K562 (cell line): ENCODE measurements around the gene GMEB2. TPM values are rescaled to one million over a fixed set of nuclear protein-coding genes. Genes with fewer than 3 reads are reported as not detected.
A peak's percentile ranks its signal among the peaks of the same experiment; 100 is the strongest.

ENCODE experiments used
- ATAC-seq: fragments of 200-7000 bp; cut with Tn5 transposase; 3 replicates; pipeline ENCODE4 v1.9.1; 2020; ENCODE audit warnings: moderate library complexity
- BruUV-seq: library from RNA; stranded (reverse); fragments of 400-500 nt; replicated peaks from 2 replicates; lab custom pipeline; 2021; lab: Mats Ljungman, UMichigan
- CTCF ChIA-PET: fragments of 300-600 bp; formaldehyde crosslinking; extraction: SDS; loops from one replicate; lab custom pipeline; 2021; ENCODE audit warnings: low intra/inter-chr PET ratio; lab: Yijun Ruan, JAX
- POLR2A ChIA-PET: fragments of 300-600, 350-650 bp; sonication (Branson Sonifier 250); formaldehyde crosslinking; extraction: SDS; loops from one replicate; lab custom pipeline; 2021; ENCODE audit warnings: antibody characterized with exemption, inconsistent platforms; lab: Yijun Ruan, JAX
- DNase-seq, 4 experiments: peaks; one replicate each; pipeline versions ENCODE4 v3.0.0 to v3.0.0-alpha.2; 2011 to 2018; ENCODE audit warnings: low spot score in 3 of 4, mixed read lengths in 3 of 4; ENCODE audit errors: extremely low read depth in 1 of 4
- FAIRE-seq: peaks from 2 replicates; lab custom pipeline; 2011; peaks lifted over from hg19 to GRCh38; lab: Jason Lieb, UNC
- H2AFZ ChIP-seq: 2 replicates; pipeline ENCODE4 v1.6.0; 2011; ENCODE audit warnings: low read depth, low read length, control low read depth, inconsistent platforms
- H3K27ac ChIP-seq: fragments of 200-600 bp; 3 replicates; pipeline ENCODE4 v1.8.0; 2011; ENCODE audit warnings: low read depth, mild to moderate bottlenecking, control low read depth, inconsistent platforms, low read length, moderate library complexity, mixed read lengths; ENCODE audit errors: extremely low read depth
- H3K27me3 ChIP-seq, 2 experiments: fragments of 300-600 bp in 1 of 2; 2 replicates in 1 of 2; 3 replicates in 1 of 2; pipeline versions ENCODE4 v1.6.0 to v1.8.0; 2011; ENCODE audit warnings: inconsistent platforms in 2 of 2, low read length in 2 of 2, mild to moderate bottlenecking in 1 of 2, mixed read lengths in 1 of 2, moderate library complexity in 1 of 2; ENCODE audit not compliant: control insufficient read depth in 2 of 2, insufficient read depth in 2 of 2
- H3K36me3 ChIP-seq: fragments of 300-600 bp; 3 replicates; pipeline ENCODE4 v1.8.0; 2011; ENCODE audit warnings: mild to moderate bottlenecking, low read length, inconsistent platforms; ENCODE audit not compliant: control insufficient read depth, insufficient read depth
- H3K4me1 ChIP-seq, 2 experiments: fragments of 200-600 bp in 1 of 2; replicated peaks in 1 of 2; 2 replicates in 1 of 2; 3 replicates in 1 of 2; pipeline versions ENCODE4 v1.5.1 to v1.8.0; 2011; ENCODE audit warnings: inconsistent platforms in 2 of 2, low read length in 2 of 2, mild to moderate bottlenecking in 1 of 2, mixed read lengths in 1 of 2, moderate library complexity in 1 of 2; ENCODE audit not compliant: control insufficient read depth in 2 of 2, insufficient read depth in 2 of 2
- H3K4me2 ChIP-seq: 2 replicates; pipeline ENCODE4 v1.6.1; 2011; ENCODE audit warnings: low read length, control low read depth, inconsistent platforms, mixed read lengths; ENCODE audit not compliant: insufficient read depth
- H3K4me3 ChIP-seq: fragments of 200-600 bp; sonication (generic), shearing (Covaris generic); 2 replicates; pipeline ENCODE4 v1.5.1; 2016; ENCODE audit warnings: control low read depth, inconsistent platforms
- H3K79me2 ChIP-seq: fragments of 200-600 bp; 3 replicates; pipeline ENCODE4 v1.8.0; 2011; ENCODE audit warnings: low read length, inconsistent platforms; ENCODE audit not compliant: control insufficient read depth, insufficient read depth
- H3K9ac ChIP-seq, 2 experiments: 2 replicates each; pipeline versions ENCODE4 v1.6.0 to v1.6.1; 2011; ENCODE audit warnings: low read depth in 2 of 2, low read length in 2 of 2, control low read depth in 1 of 2, inconsistent platforms in 1 of 2, mild to moderate bottlenecking in 1 of 2, mixed read lengths in 1 of 2; ENCODE audit not compliant: insufficient read depth in 1 of 2
- H3K9me1 ChIP-seq: one replicate; pipeline ENCODE4 v1.6.0; 2011; ENCODE audit warnings: inconsistent platforms, mild to moderate bottlenecking, low read length, moderate library complexity; ENCODE audit not compliant: control insufficient read depth, insufficient read depth
- H3K9me3 ChIP-seq: replicated peaks from 2 replicates; pipeline ENCODE4 v1.5.1; 2011; ENCODE audit warnings: low read depth, low read length, inconsistent platforms; ENCODE audit not compliant: control insufficient read depth, insufficient read depth
- H4K20me1 ChIP-seq: replicated peaks from 2 replicates; pipeline ENCODE4 v1.6.1; 2011; ENCODE audit warnings: low read length, inconsistent platforms, mixed read lengths; ENCODE audit not compliant: control insufficient read depth, insufficient read depth
- ATF1 ChIP-seq, 2 experiments: fragments of 450-650 bp in 1 of 2; IDR thresholded peaks; 2 replicates each; pipeline ENCODE4 v1.6.1; 2016; ENCODE audit warnings: missing compliant biosample characterization in 1 of 2, missing genetic modification characterization in 1 of 2
- CXXC5 ChIP-seq: fragments of 250-450 bp; sonication (Bioruptor Pico); IDR thresholded peaks from 2 replicates; pipeline ENCODE4 v1.8.0; 2022; ENCODE audit warnings: inconsistent platforms, mild to moderate bottlenecking, moderate library complexity
- HDGF ChIP-seq: fragments of 450-650 bp; IDR thresholded peaks from 2 replicates; pipeline ENCODE4 v1.6.1; 2016
- HMGN3 ChIP-seq: IDR thresholded peaks from 2 replicates; pipeline ENCODE4 v1.6.1; 2011; ENCODE audit warnings: borderline replicate concordance, low read depth, mild to moderate bottlenecking, mixed read lengths, low read length; ENCODE audit not compliant: insufficient read length; ENCODE audit errors: extremely low read depth
- RAD51 ChIP-seq: fragments of 450-650 bp; IDR thresholded peaks from 2 replicates; pipeline ENCODE4 v1.7.1; 2016; ENCODE audit warnings: low read depth, mild to moderate bottlenecking, borderline replicate concordance
- RBFOX2 ChIP-seq: fragments of 200-400 bp; formaldehyde crosslinking; IDR thresholded peaks from 2 replicates; pipeline ENCODE4 v1.6.1; 2017; ENCODE audit warnings: low read depth, mild to moderate bottlenecking, low read length, moderate library complexity
- SP2 ChIP-seq: IDR thresholded peaks from 2 replicates; pipeline ENCODE4 v1.6.1; 2011; ENCODE audit warnings: mild to moderate bottlenecking, low read depth, low read length, moderate library complexity; ENCODE audit not compliant: poor library complexity, severe bottlenecking; ENCODE audit errors: extremely low read depth
- ZNF124 ChIP-seq: sonication (generic); formaldehyde crosslinking; IDR thresholded peaks from 2 replicates; pipeline ENCODE4 v1.8.1; 2022; ENCODE audit warnings: missing genetic modification reagents
- ZNF217 ChIP-seq: sonication (generic); formaldehyde crosslinking; IDR thresholded peaks from 2 replicates; pipeline ENCODE4 v1.8.0; 2022; ENCODE audit warnings: mild to moderate bottlenecking, missing genetic modification reagents
- ZNF354B ChIP-seq: fragments of 250-450 bp; sonication (Bioruptor Pico); IDR thresholded peaks from 2 replicates; pipeline ENCODE4 v1.4.0; 2020
- ZNF551 ChIP-seq: fragments of 250-450 bp; sonication (Bioruptor Pico); IDR thresholded peaks from 2 replicates; pipeline ENCODE4 v1.5.0; 2021; ENCODE audit warnings: mild to moderate bottlenecking, moderate library complexity
- ZNF699 ChIP-seq: fragments of 250-450 bp; sonication (Bioruptor Pico); IDR thresholded peaks from 2 replicates; pipeline ENCODE4 v1.8.0; 2021; ENCODE audit warnings: mild to moderate bottlenecking, moderate library complexity; ENCODE audit not compliant: insufficient replicate concordance
- ZNF717 ChIP-seq: fragments of 250-450 bp; sonication (Bioruptor Pico); IDR thresholded peaks from 2 replicates; pipeline ENCODE4 v1.5.0; 2021
- WGBS: fragments of 100-300 bp; shearing (Covaris generic); methylation state at CpG from one replicate; pipeline ENCODE4 v1.1.6; 2016; ENCODE audit warnings: low coverage, mixed read lengths; ENCODE audit not compliant: insufficient coverage; ENCODE audit errors: missing lambda C conversion rate; 5-methylcytosine and 5-hydroxymethylcytosine counted together
- in situ Hi-C: fragments of 300-500 bp; cut with MboI; formaldehyde crosslinking; loops from 4 replicates; pipeline ENCODE4 v1.15.0; 2018; ENCODE audit warnings: inconsistent platforms, mixed read lengths
- intact Hi-C: fragments of 100-400 bp; cut with micrococcal nuclease; formaldehyde crosslinking; loops from 2 replicates; pipeline ENCODE4 v1.14.2; 2022
- polyA plus RNA-seq, 8 experiments: library from polyadenylated mRNA; depleted of rRNA in 4 of 8; stranded (reverse) in 5 of 8; unstranded in 3 of 8; fragments of >200 nt; fragmentation: Nextera tagmentation in 2 of 8; fragmentation: Illumina TruSeq in 1 of 8; extraction: Ambion mirVana in 2 of 8; extraction: Trizol in 1 of 8; gene quantifications; 2 replicates each; pipeline versions ENCODE4 v1.2.1 to v1.2.3, GENCODE V29; 2011 to 2014; ENCODE audit warnings: inconsistent platforms in 1 of 8, missing spikeins in 1 of 8
- total RNA-seq, 7 experiments: library from RNA; depleted of rRNA in 6 of 7; stranded (reverse); fragments of >200 nt in 6 of 7; fragmentation: Illumina TruSeq in 2 of 7; extraction: Trizol in 2 of 7; gene quantifications; 2 replicates each; pipeline versions ENCODE4 v1.2.1 to v1.2.3, GENCODE V29; 2011 to 2021; ENCODE audit warnings: low replicate concordance in 1 of 7
- TF ChIP-seq, protein P1 (sequence below): fragments of 200-800 bp; sonication (Bioruptor generic); IDR thresholded peaks from 2 replicates; pipeline ENCODE4 v1.6.1; 2016; ENCODE audit warnings: missing genetic modification characterization, missing compliant biosample characterization
- TF ChIP-seq, protein P2 (sequence below), 2 experiments: fragments of 450-650 bp in 1 of 2; sonication (generic) in 1 of 2; formaldehyde crosslinking; conservative IDR thresholded peaks; 2 replicates each; pipeline versions ENCODE4 v1.4.0 to v1.8.1; 2020 to 2022; ENCODE audit warnings: mild to moderate bottlenecking in 1 of 2, missing genetic modification reagents in 1 of 2

GMEB2 gene
- total and polyA plus RNA-seq, 9 of the 15 experiments (the other 6 are each of a cell fraction or from before 2014, with no cell fraction given), result 0.03 to 13.9 (median 6.3) TPM

DNA sequence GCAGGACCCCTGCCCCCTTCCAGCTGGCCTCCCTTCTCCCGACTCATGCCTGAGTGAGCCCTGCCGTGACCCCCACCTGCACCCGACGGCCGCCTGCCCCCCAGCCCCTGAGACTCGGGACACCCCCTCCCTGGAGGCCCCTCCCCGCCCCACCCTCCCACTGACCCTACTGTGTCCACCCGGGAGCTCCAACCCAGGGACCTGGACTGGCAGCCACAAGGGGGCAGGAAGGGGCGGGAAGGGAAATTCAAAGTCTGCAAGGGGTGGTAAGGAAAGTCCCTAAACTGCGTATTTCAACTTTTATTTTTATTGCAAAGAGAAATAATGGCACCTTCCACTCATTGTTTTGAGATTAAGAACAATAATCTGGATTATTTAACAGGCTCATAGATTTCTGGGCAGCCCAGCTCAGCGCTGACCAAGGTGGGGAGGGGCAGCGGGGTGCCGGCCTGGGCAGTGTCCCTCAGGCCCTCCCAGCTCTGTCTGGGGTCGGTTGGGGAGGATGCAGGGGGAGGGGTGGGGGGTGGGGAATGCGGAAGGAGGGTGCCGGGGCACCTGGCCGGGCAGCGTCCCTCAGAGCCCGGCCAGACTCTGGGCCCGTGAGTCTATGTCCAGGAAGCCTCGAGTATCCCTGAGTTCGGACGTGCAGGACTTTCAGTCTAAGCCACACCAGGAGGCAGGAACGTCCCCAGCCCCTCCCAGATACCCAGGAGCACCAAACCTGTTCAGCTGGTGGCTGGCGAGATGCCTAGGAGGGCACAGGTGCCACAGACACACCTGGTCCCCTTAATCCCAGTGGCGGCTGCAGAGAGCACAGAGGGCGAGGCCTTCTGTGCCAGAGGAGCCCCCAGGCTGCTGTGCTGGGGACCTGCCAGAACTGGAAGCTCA, 88.5 kb downstream of the GMEB2 start:
- intact Hi-C loops, result loop anchor here (2.0 to 10.0 kb wide), 4 partner anchors 116 to 499 kb away; partner anchors contain the start of genes ARFRP1, C20orf204, RTEL1 and STMN3
- Histone ChIP-seq H3K27ac (no peak overlapping the region), H2AFZ (peak overlapping the region; percentile 92; the same call in 1 of the 2 replicates), H3K9ac (peak overlapping the region in 1 of 2 experiments; percentile 86; a peak in 2 of 4 replicates), H3K36me3 (no peaks in the 10 kb centered on the region), H3K79me2 (no peaks in the 10 kb centered on the region), H3K9me3 (no peaks in the 10 kb centered on the region), H3K9me1 (no peaks in the 10 kb centered on the region), H4K20me1 (peaks cover 3% of the 10 kb centered on the region), H3K4me1 (peaks cover 6 to 94% of the 10 kb centered on the region in 2 experiments; a peak in 4 of 5 replicates), H3K4me2 (peak overlapping the region; percentile 53), H3K4me3 (no peak overlapping the region), H3K27me3 (peaks cover 0 to 26% of the 10 kb centered on the region in 2 experiments; a peak in 2 of 5 replicates)
- CTCF ChIA-PET, result interaction anchor here (0.6 to 3.4 kb wide), 6 partner anchors 272 to 747 kb away, joined by 3 to 25 read pairs (median 4); no protein-coding TSS in a partner anchor
- no TSS peak for BruUV-seq
- in situ Hi-C loops, result no loop called here
- FAIRE-seq (peak; percentile 87), ATAC-seq (peak; percentile 80), DNase-seq (peak in 2 of 4 experiments; percentile 74 to 89)
- POLR2A ChIA-PET, result interaction anchor here (0.5 to 1.3 kb wide), 10 partner anchors 10 to 442 kb away, joined by 3 to 5 read pairs (median 3); partner anchors contain the start of genes DNAJC5 and PRPF6
- WGBS, result 53% methylated on average over 15 of the region's 27 CpGs
- TF ChIP-seq ZNF217 (CRISPR knock-in tag) (no peak), ATF1 (CRISPR knock-in tag; IDR thresholded peaks at IDR 0.05) (no peak), ATF1 (tag; IDR thresholded peaks at IDR 0.05) (no peak), ZNF717 (CRISPR knock-in tag) (no peak), ZNF124 (CRISPR knock-in tag) (no peak), SP2 (no peak), ZNF354B (CRISPR knock-in tag) (no peak), HMGN3 (no peak), ZNF699 (CRISPR knock-in tag) (no peak), RBFOX2 (no peak), CXXC5 (CRISPR knock-in tag) (no peak), ZNF551 (no peak), RAD51 (no peak), HDGF (no peak)
- TF ChIP-seq, protein P1, sequence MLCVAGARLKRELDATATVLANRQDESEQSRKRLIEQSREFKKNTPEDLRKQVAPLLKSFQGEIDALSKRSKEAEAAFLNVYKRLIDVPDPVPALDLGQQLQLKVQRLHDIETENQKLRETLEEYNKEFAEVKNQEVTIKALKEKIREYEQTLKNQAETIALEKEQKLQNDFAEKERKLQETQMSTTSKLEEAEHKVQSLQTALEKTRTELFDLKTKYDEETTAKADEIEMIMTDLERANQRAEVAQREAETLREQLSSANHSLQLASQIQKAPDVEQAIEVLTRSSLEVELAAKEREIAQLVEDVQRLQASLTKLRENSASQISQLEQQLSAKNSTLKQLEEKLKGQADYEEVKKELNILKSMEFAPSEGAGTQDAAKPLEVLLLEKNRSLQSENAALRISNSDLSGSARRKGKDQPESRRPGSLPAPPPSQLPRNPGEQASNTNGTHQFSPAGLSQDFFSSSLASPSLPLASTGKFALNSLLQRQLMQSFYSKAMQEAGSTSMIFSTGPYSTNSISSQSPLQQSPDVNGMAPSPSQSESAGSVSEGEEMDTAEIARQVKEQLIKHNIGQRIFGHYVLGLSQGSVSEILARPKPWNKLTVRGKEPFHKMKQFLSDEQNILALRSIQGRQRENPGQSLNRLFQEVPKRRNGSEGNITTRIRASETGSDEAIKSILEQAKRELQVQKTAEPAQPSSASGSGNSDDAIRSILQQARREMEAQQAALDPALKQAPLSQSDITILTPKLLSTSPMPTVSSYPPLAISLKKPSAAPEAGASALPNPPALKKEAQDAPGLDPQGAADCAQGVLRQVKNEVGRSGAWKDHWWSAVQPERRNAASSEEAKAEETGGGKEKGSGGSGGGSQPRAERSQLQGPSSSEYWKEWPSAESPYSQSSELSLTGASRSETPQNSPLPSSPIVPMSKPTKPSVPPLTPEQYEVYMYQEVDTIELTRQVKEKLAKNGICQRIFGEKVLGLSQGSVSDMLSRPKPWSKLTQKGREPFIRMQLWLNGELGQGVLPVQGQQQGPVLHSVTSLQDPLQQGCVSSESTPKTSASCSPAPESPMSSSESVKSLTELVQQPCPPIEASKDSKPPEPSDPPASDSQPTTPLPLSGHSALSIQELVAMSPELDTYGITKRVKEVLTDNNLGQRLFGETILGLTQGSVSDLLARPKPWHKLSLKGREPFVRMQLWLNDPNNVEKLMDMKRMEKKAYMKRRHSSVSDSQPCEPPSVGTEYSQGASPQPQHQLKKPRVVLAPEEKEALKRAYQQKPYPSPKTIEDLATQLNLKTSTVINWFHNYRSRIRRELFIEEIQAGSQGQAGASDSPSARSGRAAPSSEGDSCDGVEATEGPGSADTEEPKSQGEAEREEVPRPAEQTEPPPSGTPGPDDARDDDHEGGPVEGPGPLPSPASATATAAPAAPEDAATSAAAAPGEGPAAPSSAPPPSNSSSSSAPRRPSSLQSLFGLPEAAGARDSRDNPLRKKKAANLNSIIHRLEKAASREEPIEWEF (CRISPR knock-in tag), result no peak
- TF ChIP-seq, protein P2, sequence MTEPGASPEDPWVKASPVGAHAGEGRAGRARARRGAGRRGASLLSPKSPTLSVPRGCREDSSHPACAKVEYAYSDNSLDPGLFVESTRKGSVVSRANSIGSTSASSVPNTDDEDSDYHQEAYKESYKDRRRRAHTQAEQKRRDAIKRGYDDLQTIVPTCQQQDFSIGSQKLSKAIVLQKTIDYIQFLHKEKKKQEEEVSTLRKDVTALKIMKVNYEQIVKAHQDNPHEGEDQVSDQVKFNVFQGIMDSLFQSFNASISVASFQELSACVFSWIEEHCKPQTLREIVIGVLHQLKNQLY (CRISPR knock-in tag; conservative IDR thresholded peaks at IDR 0.05), result no peak
